T-cell (primary cell): ENCODE data around the gene JDP2. TPM values are rescaled to one million over a fixed set of nuclear protein-coding genes. Genes with fewer than 3 reads are reported as not detected.

ENCODE experiments used
- ATAC-seq, 4 experiments: fragments of 200-7000 bp in 3 of 4; fragments of 150-1000 bp in 1 of 4; cut with Tn5 transposase; replicated peaks in 1 of 4; 1 replicate in 3 of 4; 2 replicates in 1 of 4; pipeline ENCODE4 v1.10.0; 2021; ENCODE audit warnings: moderate library complexity in 3 of 4, mild to moderate bottlenecking in 2 of 4, moderate number of reproducible peaks in 1 of 4
- CTCF ChIA-PET, 2 donors: fragments of 300-600 bp; sonication (Branson Sonifier 250); formaldehyde crosslinking; loops; one replicate each; lab custom pipeline; 2022; ENCODE audit warnings: antibody characterized with exemption in 2 of 2; lab: Charles Lee
- POLR2A ChIA-PET, 2 donors: fragments of 300-600 bp; sonication (Branson Sonifier 250); formaldehyde crosslinking; loops; one replicate each; lab custom pipeline; 2022; ENCODE audit warnings: antibody characterized with exemption in 2 of 2; lab: Charles Lee
- DNase-seq, 35 experiments: peaks; one replicate each; pipeline versions ENCODE4 v3.0.0 to v3.0.0-alpha.2; 2013 to 2023
- H3K27ac ChIP-seq: one replicate; pipeline ENCODE4 v1.5.1; 2013; ENCODE audit warnings: low read length
- H3K27me3 ChIP-seq, 2 experiments: replicated peaks in 1 of 2; 1 replicate in 1 of 2; 2 replicates in 1 of 2; pipeline versions ENCODE4 v1.6.1 to v1.7.0; 2013; ENCODE audit warnings: low read length in 1 of 2, mixed read lengths in 1 of 2; ENCODE audit not compliant: control insufficient read depth in 2 of 2, insufficient read depth in 2 of 2; ENCODE audit errors: extremely low read depth in 1 of 2
- H3K36me3 ChIP-seq, 2 donors: 1 replicate in 1 of 2; 2 replicates in 1 of 2; pipeline versions ENCODE4 v1.6.1 to v1.7.0; 2013; ENCODE audit warnings: low read length in 1 of 2; ENCODE audit not compliant: control insufficient read depth in 2 of 2, insufficient read depth in 1 of 2; ENCODE audit errors: extremely low read depth in 1 of 2
- H3K4me1 ChIP-seq, 2 experiments: 1 replicate in 1 of 2; 2 replicates in 1 of 2; pipeline versions ENCODE4 v1.6.1 to v1.7.0; 2013; ENCODE audit warnings: low read length in 2 of 2, mixed read lengths in 1 of 2; ENCODE audit not compliant: insufficient read depth in 2 of 2, control insufficient read depth in 1 of 2; ENCODE audit errors: extremely low read depth in 1 of 2
- H3K4me3 ChIP-seq, 2 donors: 1 replicate in 1 of 2; 2 replicates in 1 of 2; pipeline versions ENCODE4 v1.5.1 to v1.7.0; 2013; ENCODE audit warnings: mild to moderate bottlenecking in 2 of 2, low read length in 1 of 2, moderate library complexity in 1 of 2; ENCODE audit not compliant: control insufficient read depth in 1 of 2; ENCODE audit errors: extremely low read depth in 1 of 2
- H3K9me3 ChIP-seq: 2 replicates; pipeline ENCODE4 v1.7.0; 2013
- H3K27ac Mint-ChIP-seq, 2 donors: one replicate each; pipeline ENCODE4 v1.8.0; 2020 to 2021; ENCODE audit warnings: mild to moderate bottlenecking in 2 of 2, mixed read lengths in 2 of 2
- H3K27me3 Mint-ChIP-seq, 2 donors: one replicate each; pipeline ENCODE4 v1.8.0; 2021 to 2022; ENCODE audit warnings: mixed read lengths in 2 of 2
- H3K36me3 Mint-ChIP-seq: one replicate; pipeline ENCODE4 v1.8.0; 2021; ENCODE audit warnings: mixed read lengths
- H3K4me1 Mint-ChIP-seq, 3 donors: one replicate each; pipeline ENCODE4 v1.8.0; 2020 to 2022; ENCODE audit warnings: mixed read lengths in 3 of 3, mild to moderate bottlenecking in 1 of 3
- H3K4me3 Mint-ChIP-seq, 3 donors: one replicate each; pipeline ENCODE4 v1.8.0; 2020 to 2022; ENCODE audit warnings: mild to moderate bottlenecking in 3 of 3, mixed read lengths in 3 of 3, moderate library complexity in 3 of 3
- H3K9me3 Mint-ChIP-seq, 3 donors: one replicate each; pipeline ENCODE4 v1.8.0; 2020 to 2022; ENCODE audit warnings: mixed read lengths in 3 of 3
- WGBS: methylation state at CpG from one replicate; pipeline ENCODE4 v1.1.5; 2013; ENCODE audit warnings: missing lambda C conversion rate; ENCODE audit not compliant: insufficient coverage; 5-methylcytosine and 5-hydroxymethylcytosine counted together
- total RNA-seq, 35 experiments: library from RNA in 6 of 35; stranded (reverse) in 6 of 35; fragments of 120-200 nt in 1 of 35; gene quantifications; one replicate each; pipeline versions ENCODE4 v1.2.1 to v1.2.4 and lab custom pipeline; 2013 to 2026

Gene JDP2
- total RNA-seq, 5 donors from 2014 or later (not counting 1 experiment from before 2014, with no cell fraction given): 0.45 to 0.93 (median 0.76) TPM

DNA sequence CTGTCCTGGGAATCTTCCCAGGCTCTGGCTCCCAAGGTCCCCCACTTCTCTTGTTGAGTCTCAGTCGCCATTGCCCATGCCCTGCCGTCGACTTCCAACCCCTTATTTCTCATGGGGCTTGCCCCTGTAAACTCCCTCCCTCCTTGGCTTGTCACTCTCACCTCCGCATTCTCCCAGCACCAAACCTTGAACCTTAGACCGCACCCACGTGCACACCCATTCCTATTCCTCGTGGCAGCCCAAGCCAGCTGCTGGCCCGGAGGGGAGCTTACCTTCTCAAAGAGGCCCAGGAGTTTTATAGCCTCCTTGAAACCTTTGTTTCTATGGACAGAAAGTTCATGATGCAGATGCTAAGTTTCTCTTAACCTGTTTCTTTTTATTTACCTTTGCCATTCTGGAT, 4.6 kb downstream of the JDP2 start:
- H3K27ac ChIP-seq: no peak overlapping the region
- Mint-ChIP-seq H3K9me3 (no peaks in the 10 kb centered on the region), H3K4me3 (no peak overlapping the region), H3K27ac (no peak overlapping the region), H3K27me3 (peaks cover 0 to 12% of the 10 kb centered on the region in 2 donors), H3K4me1 (peaks cover 8 to 21% (median 15%) of the 10 kb centered on the region in 3 donors), H3K36me3 (peaks cover 3% of the 10 kb centered on the region)
- no peak for ATAC-seq
- H3K27me3 ChIP-seq: peaks cover 0 to 26% of the 10 kb centered on the region in 2 experiments
- ChIA-PET CTCF (interaction anchor here in 1 of 2 donors (0.5 kb wide), 1 partner anchor 329 kb away, joined by 7 read pairs; no protein-coding TSS in a partner anchor), POLR2A (interaction anchor here (0.7 to 1.3 kb wide), 3 partner anchors 10 to 26 kb away, joined by 4 to 9 read pairs (median 6); no protein-coding TSS in a partner anchor)
- 93% methylated on average over 7 of the region's 8 CpGs for WGBS
- H3K9me3 ChIP-seq: no peaks in the 10 kb centered on the region
- DNase-seq: no peak
- H3K36me3 ChIP-seq: no peaks in the 10 kb centered on the region
- peaks cover 14 to 19% of the 10 kb centered on the region in 2 experiments for H3K4me1 ChIP-seq
- H3K4me3 ChIP-seq: no peak overlapping the region

DNA sequence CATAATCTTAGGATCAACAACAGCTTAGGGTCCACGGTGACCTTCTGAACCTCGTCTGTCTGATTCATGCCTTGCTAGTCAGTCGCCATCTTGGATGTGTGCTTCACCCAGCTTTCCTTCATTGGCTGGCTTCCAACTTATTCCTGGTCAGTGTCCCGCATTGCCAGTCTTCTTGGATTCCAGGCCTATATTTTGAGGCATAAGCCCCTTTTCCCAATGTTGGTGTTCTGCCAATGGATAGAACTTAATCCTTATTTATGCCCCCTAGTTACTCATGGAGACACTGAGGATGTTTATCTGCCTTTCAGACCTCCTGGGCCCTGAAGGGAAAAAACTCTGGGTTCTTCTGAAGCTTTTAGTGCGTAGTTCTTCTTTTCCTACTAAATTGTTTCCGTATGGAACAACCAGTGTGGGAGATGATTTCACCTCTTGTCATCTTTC, 5.8 kb downstream of the JDP2 start:
- Mint-ChIP-seq H3K36me3 (peaks cover 3% of the 10 kb centered on the region), H3K4me1 (peaks cover 8 to 21% (median 13%) of the 10 kb centered on the region in 3 donors), H3K9me3 (no peaks in the 10 kb centered on the region), H3K4me3 (no peak overlapping the region), H3K27me3 (peaks cover 0 to 11% of the 10 kb centered on the region in 2 donors), H3K27ac (no peak overlapping the region)
- no peaks in the 10 kb centered on the region for H3K36me3 ChIP-seq
- no peaks in the 10 kb centered on the region for H3K9me3 ChIP-seq
- peaks cover 10 to 14% of the 10 kb centered on the region in 2 experiments for H3K4me1 ChIP-seq
- WGBS: 92% methylated on average over 4 of the region's 6 CpGs
- no peak for ATAC-seq
- H3K27me3 ChIP-seq: peaks cover 0 to 25% of the 10 kb centered on the region in 2 experiments
- no peak overlapping the region for H3K27ac ChIP-seq
- CTCF ChIA-PET: interaction anchor here in 1 of 2 donors (0.6 kb wide), 2 partner anchors 44 to 75 kb away, joined by 3 to 6 read pairs; no protein-coding TSS in a partner anchor
- H3K4me3 ChIP-seq: no peak overlapping the region
- POLR2A ChIA-PET: interaction anchor here (0.6 to 1.3 kb wide), 3 partner anchors 24 to 1184 kb away, joined by 5 to 8 read pairs (median 6); no protein-coding TSS in a partner anchor
- DNase-seq: no peak

DNA sequence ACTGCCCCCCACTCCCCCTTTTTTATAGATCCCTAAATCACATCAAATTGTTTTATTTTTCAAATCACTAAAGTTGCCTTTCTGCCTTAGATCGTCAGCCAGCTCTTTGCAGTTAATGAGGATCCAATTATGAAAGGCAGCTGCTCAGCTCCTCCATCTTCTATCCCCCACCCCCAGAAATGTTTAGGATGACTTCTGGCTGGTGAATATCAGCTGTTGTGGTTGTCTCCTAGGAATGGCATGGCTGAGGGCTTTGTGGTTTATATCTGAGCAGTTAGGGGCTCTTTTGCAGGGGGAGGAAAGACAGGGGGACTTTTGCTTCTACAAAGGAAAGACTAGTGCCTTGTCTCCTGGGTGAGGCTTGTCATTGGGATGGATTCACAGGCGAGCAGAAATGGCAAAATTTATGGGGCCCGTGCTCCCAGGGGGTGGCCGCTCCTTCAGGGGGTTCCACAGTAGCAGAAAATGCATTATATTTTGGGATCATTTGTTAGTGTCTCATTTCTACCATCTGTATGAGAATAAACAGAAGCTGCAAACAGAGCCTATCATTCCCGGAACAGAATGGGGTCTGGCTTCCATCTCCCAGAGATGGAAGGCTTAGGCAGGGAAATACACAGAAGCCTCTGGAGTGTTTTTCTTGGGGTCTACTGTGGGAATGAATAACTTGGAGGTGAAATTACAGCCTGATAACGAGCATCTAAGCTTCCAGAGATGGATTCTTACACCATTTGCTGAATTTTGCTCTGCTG, 6.5 kb downstream of the JDP2 start:
- H3K9me3 Mint-ChIP-seq: no peaks in the 10 kb centered on the region
- Histone ChIP-seq H3K27me3 (peaks cover 0 to 24% of the 10 kb centered on the region in 2 experiments), H3K4me1 (peaks cover 6 to 14% of the 10 kb centered on the region in 2 experiments), H3K36me3 (no peaks in the 10 kb centered on the region), H3K9me3 (no peaks in the 10 kb centered on the region), H3K27ac (no peak overlapping the region), H3K4me3 (no peak overlapping the region)
- ChIA-PET CTCF (no interaction called here), POLR2A (interaction anchor here in 1 of 2 donors (0.6 kb wide), 1 partner anchor 37 kb away, joined by 3 read pairs; no protein-coding TSS in a partner anchor)
- DNase-seq (no peak), ATAC-seq (no peak)
- peaks cover 0 to 6% of the 10 kb centered on the region in 2 donors for H3K27me3 Mint-ChIP-seq
- peaks cover 3% of the 10 kb centered on the region for H3K36me3 Mint-ChIP-seq
- WGBS: 40% methylated on average over 1 of the region's 6 CpGs
- no peak overlapping the region for H3K4me3 Mint-ChIP-seq
- no peak overlapping the region for H3K27ac Mint-ChIP-seq
- peaks cover 5 to 21% (median 12%) of the 10 kb centered on the region in 3 donors for H3K4me1 Mint-ChIP-seq

DNA sequence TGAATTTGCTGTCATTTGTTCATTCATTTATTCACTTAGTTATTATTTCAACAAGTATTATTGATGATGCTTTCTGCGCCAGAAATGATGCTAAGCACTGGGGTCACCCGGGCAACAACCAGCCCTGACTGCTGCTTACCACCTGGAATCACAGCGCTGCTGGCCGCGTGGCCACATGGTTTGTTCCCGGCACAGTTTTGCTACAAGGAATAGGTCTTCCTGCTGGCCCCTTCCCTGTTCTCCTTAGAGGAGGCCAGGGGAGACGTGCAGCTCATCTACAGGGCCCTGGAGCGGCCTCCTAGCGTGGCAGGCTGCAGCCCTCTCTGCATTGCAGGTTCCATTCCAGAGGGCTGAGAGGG, 7.0 kb downstream of the JDP2 start:
- WGBS: 92% methylated on average over 9 of the region's 9 CpGs
- ChIA-PET POLR2A (interaction anchor here in 1 of 2 donors (0.6 kb wide), 1 partner anchor 36 kb away, joined by 3 read pairs; no protein-coding TSS in a partner anchor), CTCF (no interaction called here)
- Mint-ChIP-seq H3K36me3 (peaks cover 3% of the 10 kb centered on the region), H3K4me1 (peaks cover 5 to 16% (median 10%) of the 10 kb centered on the region in 3 donors), H3K27ac (no peak overlapping the region), H3K4me3 (no peak overlapping the region), H3K9me3 (no peaks in the 10 kb centered on the region), H3K27me3 (peaks cover 0 to 6% of the 10 kb centered on the region in 2 donors)
- ATAC-seq (no peak), DNase-seq (no peak)
- Histone ChIP-seq H3K36me3 (no peaks in the 10 kb centered on the region), H3K27ac (no peak overlapping the region), H3K27me3 (peaks cover 0 to 24% of the 10 kb centered on the region in 2 experiments), H3K4me3 (no peak overlapping the region), H3K4me1 (peaks cover 6 to 14% of the 10 kb centered on the region in 2 experiments), H3K9me3 (no peaks in the 10 kb centered on the region)

DNA sequence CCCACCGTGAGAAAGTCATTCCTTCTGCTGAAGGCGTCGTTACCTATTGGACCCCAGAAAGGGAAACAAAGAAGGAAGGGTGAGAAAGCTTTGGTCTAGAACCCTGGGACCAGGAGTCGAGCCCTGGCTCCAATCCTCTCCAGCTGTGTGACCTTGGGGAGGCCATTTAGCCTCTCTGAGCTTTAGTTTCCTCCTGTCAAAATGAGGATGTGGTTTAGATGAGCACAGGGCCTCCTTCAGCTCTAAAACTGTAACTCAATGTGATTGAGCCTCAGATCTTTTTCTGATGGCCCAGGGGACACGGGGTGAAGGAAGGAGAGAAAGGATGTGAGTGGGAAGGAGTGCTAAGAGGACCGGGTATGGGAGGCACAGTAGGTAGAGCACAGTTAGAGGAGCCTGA, 7.7 kb downstream of the JDP2 start:
- peak in 1 of 4 experiments; percentile 29 for ATAC-seq
- H3K27me3 Mint-ChIP-seq: peaks cover 0 to 6% of the 10 kb centered on the region in 2 donors
- H3K27ac ChIP-seq: no peak overlapping the region
- WGBS: 44% methylated on average over 6 of the region's 6 CpGs
- peaks cover 3% of the 10 kb centered on the region for H3K36me3 Mint-ChIP-seq
- H3K4me1 ChIP-seq: peaks cover 6 to 14% of the 10 kb centered on the region in 2 experiments
- no peaks in the 10 kb centered on the region for H3K9me3 Mint-ChIP-seq
- no peaks in the 10 kb centered on the region for H3K9me3 ChIP-seq
- no peak overlapping the region for H3K4me3 ChIP-seq
- H3K27ac Mint-ChIP-seq: peak overlapping the region in 1 of 2 donors; percentile 23
- peaks cover 0 to 22% of the 10 kb centered on the region in 2 experiments for H3K27me3 ChIP-seq
- CTCF ChIA-PET: no interaction called here
- H3K4me3 Mint-ChIP-seq: peak overlapping the region in 1 of 3 donors; percentile 4
- POLR2A ChIA-PET: no interaction called here
- no peak for DNase-seq
- peaks cover 5 to 14% (median 10%) of the 10 kb centered on the region in 3 donors for H3K4me1 Mint-ChIP-seq
- H3K36me3 ChIP-seq: no peaks in the 10 kb centered on the region
